NCI-H2171 (cell line): ENCODE measurements around the gene SMCO2.

Source experiments
- DNase-seq: peaks from one replicate; lab custom pipeline; 2025; lab: John Stamatoyannopoulos, UW

SMCO2 gene

GRCh38 chr12:27500546-27500945 lies 54.0 kb downstream of the SMCO2 start:
- DNase-seq: no peak

GRCh38 chr12:27502021-27502435 lies 55.5 kb downstream of the SMCO2 start:
- no peak for DNase-seq

DNA sequence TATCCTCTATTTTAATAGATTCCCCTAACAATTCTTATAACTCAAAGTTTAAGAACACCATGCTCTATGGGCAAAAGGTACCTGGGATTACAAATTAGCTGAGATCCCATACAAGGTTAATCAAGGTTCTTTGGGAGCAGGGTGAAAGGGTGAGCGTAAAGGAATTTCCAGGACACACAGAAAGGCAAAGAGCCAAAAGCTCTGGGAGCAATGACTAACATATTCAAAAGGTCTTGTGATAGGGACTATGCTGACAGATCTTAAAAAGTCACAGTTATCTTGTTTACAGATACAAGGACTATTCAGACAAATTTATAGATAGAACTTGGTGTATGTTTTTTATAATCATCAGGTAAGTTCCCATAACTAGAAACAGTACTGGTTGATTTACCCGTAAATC lies 58.0 kb downstream of the SMCO2 start:
- DNase-seq: no peak

GRCh38 chr12:27505109-27505508 lies 58.6 kb downstream of the SMCO2 start:
- DNase-seq: no peak

- no peak for DNase-seq
Observed at GRCh38 chr12:27505761-27506160, 59.2 kb downstream of the SMCO2 start.

DNA sequence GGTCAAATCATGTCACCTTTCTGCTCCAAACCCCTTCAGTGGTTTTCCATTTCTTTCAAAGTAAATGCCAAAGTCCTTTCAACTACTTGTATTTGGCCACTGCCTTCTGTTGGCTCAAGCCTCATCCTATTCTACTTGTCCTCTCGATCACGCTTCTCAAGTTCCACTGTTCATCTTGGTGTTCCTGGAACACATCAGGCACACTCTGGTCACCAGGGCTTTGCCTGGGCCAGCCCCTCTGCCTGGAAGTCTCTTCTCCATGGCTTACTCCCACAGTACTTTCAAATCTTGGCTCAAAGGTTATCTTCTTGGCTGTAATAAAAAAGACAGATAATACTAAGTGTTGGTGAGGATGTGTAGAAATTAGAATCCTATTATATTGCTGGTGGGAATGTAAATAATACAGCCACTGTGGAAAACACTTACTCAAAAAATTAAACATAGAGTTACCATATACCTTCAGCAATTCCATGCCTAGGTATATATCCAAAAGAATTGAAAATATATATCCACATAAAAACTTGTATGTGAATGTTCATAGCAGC lies 60.2 kb downstream of the SMCO2 start:
- DNase-seq: no peak

GRCh38 chr12:27508736-27509431 lies 62.3 kb downstream of the SMCO2 start:
- DNase-seq: no peak

GRCh38 chr12:27511031-27511722 lies 64.6 kb downstream of the SMCO2 start:
- DNase-seq: no peak

- no peak for DNase-seq
Observed at GRCh38 chr12:27511723-27512045, 65.1 kb downstream of the SMCO2 start.

DNA sequence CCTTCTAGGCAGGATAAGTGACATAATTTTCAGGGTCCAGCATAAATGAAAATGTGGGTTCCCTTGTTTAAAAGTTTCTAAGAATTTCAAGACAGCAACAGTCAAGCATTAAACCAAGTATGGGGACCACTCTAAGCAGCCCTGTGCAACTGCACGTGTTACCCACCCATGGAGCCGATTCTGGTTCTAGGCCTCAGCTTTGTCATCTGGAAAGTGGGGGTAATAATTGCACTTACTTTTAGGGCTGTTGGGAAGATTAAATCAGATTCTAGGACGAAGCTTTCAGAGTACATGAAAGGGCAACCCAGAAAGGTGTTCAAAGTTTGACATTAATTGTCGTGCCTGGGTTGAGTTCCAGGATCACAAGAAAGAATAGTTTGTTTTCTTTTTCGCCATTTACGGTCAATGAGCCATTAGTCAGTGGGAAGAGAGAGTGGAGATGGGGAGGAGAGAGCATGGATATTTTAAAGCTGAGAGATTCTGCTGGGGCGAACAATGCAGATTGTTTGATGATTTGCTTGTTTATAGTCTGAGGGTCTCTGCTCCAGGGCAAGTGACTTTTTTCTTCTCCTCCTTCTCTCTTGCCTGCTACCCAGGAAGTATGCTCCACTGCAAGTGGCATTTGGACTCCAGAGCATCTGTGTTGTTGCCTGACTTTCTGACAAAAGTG lies 66.8 kb downstream of the SMCO2 start:
- DNase-seq: no peak

- no peak for DNase-seq
Observed at GRCh38 chr12:27515671-27516070, 69.1 kb downstream of the SMCO2 start.

DNA sequence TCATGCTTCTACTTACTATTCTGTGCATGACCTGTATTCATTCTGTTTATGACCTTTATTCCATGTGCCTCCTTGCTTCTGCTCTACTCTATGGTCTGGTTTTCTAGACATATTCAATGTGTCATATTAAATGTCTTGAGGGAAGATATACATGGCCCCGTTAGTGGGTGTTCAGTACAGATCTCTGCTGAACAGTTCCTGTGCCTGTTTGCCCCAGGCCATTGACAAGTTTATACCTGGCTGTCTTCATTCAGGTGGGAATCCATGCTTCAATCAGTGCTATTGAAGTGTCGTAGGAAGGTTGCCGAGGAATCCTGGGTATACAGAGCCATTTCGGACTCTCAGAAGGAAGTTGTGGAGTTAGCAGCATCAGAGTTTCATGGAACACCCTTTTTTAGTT lies 70.1 kb downstream of the SMCO2 start:
- DNase-seq: no peak

- no peak for DNase-seq
Observed at GRCh38 chr12:27517546-27517945, 71.0 kb downstream of the SMCO2 start.

- DNase-seq: no peak
Observed at GRCh38 chr12:27517961-27518665, 71.6 kb downstream of the SMCO2 start.

GRCh38 chr12:27521066-27521465 lies 74.5 kb downstream of the SMCO2 start:
- no peak for DNase-seq

DNA sequence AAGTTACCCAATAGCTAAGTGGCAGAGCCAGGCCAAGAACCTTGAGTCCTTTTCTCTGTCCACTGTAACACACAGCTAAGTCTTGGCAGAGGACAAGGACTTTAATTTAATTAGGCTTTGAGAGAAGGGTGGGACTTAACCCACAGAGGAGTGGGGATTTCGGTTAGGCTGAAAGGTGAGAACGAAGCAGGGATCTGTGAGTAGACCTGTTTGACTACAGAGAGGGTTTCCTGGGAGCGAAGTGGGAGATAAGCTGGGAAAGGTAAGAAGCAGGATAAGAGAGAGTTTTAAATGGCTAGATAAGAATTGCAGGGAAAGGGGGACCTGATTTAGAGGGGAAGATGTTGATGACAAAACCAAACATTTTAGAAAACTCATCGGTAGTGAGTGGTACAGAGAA lies 75.4 kb downstream of the SMCO2 start:
- DNase-seq: no peak

GRCh38 chr12:27523305-27523641 lies 76.7 kb downstream of the SMCO2 start:
- DNase-seq: no peak

DNA sequence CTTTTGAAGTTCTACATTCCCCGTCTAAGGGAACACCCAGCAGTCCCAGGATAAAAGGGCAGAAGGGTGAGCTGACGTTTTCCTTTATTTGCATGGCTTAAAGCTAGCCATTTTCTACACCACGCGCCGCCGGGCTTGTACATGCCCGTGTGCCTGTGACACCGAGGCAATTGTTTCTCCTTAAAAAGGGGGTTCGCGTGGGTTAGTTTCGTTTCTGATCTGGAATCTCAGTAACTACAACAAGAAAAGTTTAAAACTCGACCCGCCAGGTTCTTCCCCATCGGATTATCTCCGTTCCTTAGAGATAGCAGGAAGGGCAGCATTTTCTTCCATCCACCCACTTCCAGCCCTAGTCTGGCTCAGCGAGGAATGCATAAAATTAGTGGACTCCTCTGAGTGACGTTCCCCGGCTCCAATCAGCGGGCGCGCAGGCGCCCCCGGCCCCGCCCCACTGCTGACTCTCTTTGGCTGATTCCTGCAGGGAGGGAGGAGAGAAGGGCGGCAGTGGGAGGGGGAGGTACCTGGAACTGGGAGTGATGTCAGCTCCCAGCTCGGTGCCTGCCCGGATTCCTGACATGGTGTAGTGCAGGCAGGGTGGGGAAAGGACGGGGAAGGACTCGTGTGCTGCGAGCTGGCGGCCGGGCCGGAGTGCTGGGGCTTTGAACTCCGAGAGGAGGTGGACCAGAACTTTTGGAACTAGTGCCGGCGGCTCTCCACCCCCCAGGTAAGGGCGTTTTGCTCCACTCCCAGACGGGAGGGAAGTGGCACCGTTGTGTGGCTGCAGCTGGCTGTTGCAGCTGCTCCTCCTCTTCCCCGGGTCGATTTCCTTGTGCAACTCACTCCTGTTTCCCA lies 77.3 kb downstream of the SMCO2 start, which contains the start of gene PPFIBP1:
TSS of gene PPFIBP1 (plus strand) at position 565 of the 852 bp plus-strand sequence. CDS start 109,191 bp downstream, outside the sequence.
- DNase-seq: peak; percentile 100

GRCh38 chr12:27524494-27524835 lies 77.9 kb downstream of the SMCO2 start:
- no peak for DNase-seq

GRCh38 chr12:27524839-27525753 lies 78.6 kb downstream of the SMCO2 start:
- no peak for DNase-seq
